Activated CD4-positive, alpha-beta T cell treated with anti-CD3 and anti-CD28 coated beads for 36 hours (primary cell): ENCODE results near the gene SERTAD4. TPM values are rescaled to one million over a fixed set of nuclear protein-coding genes. Genes with fewer than 3 reads are reported as not detected.
A peak's percentile ranks its signal among the peaks of the same experiment; 100 is the strongest.

ENCODE experiments used
- ATAC-seq: fragments of 200-7000 bp; cut with Tn5 transposase; one replicate; pipeline ENCODE4 v1.10.0; 2021; ENCODE audit warnings: mild to moderate bottlenecking, moderate library complexity
- CTCF ChIA-PET: fragments of 350-600 bp; sonication (Branson Sonifier 250); formaldehyde crosslinking; loops from one replicate; lab custom pipeline; 2021; ENCODE audit warnings: antibody characterized with exemption; lab: Charles Lee
- POLR2A ChIA-PET: fragments of 350-600 bp; sonication (Branson Sonifier 250); formaldehyde crosslinking; loops from one replicate; lab custom pipeline; 2021; ENCODE audit warnings: antibody characterized with exemption, inconsistent platforms; lab: Charles Lee
- DNase-seq: peaks from one replicate; pipeline ENCODE4 v3.0.0-alpha.2; 2020
- H3K27ac Mint-ChIP-seq: one replicate; pipeline ENCODE4 v1.8.0; 2021; ENCODE audit warnings: mixed read lengths
- H3K27me3 Mint-ChIP-seq: one replicate; pipeline ENCODE4 v1.8.0; 2021; ENCODE audit warnings: mixed read lengths
- H3K36me3 Mint-ChIP-seq: one replicate; pipeline ENCODE4 v1.8.0; 2021; ENCODE audit warnings: low read depth, mixed read lengths
- H3K4me1 Mint-ChIP-seq: one replicate; pipeline ENCODE4 v1.8.0; 2021; ENCODE audit warnings: mixed read lengths
- H3K4me3 Mint-ChIP-seq: one replicate; pipeline ENCODE4 v1.8.0; 2021; ENCODE audit warnings: mild to moderate bottlenecking, moderate library complexity, mixed read lengths
- H3K9me3 Mint-ChIP-seq: one replicate; pipeline ENCODE4 v1.8.0; 2021; ENCODE audit warnings: low read depth, mixed read lengths
- intact Hi-C, 2 experiments: fragments of 100-400 bp; cut with DNase I in 1 of 2; cut with micrococcal nuclease in 1 of 2; formaldehyde crosslinking; loops; one replicate each; pipeline versions ENCODE4 v1.14.2 to v1.15.1; 2022 to 2024; cut with DNase I, micrococcal nuclease
- total RNA-seq, 2 experiments: library from RNA; stranded (reverse); gene quantifications; one replicate each; pipeline ENCODE4 v1.2.3, GENCODE V29; 2021

The SERTAD4 gene
- total RNA-seq, 2 experiments from 2014 or later, result not detected

GRCh38 chr1:210234329-210234757, 1.7 kb downstream of the SERTAD4 start:
- DNase-seq, result no peak
- Mint-ChIP-seq H3K4me3 (no peak overlapping the region), H3K9me3 (no peaks in the 10 kb centered on the region), H3K36me3 (no peaks in the 10 kb centered on the region), H3K4me1 (peaks cover 10% of the 10 kb centered on the region), H3K27me3 (peaks cover 57% of the 10 kb centered on the region), H3K27ac (no peak overlapping the region)
- intact Hi-C loops, result no loop called here
- CTCF ChIA-PET, result no interaction called here
- no peak for ATAC-seq
- POLR2A ChIA-PET, result no interaction called here

GRCh38 chr1:210235363-210236053, 2.9 kb downstream of the SERTAD4 start:
- H3K27me3 Mint-ChIP-seq, result peaks cover 61% of the 10 kb centered on the region
- intact Hi-C loops, result loop anchor here in 1 of 2 experiments (5.0 kb wide), 1 partner anchor 167 kb away; no protein-coding TSS in a partner anchor
- ATAC-seq, result no peak
- no peak overlapping the region for H3K4me3 Mint-ChIP-seq
- no peak for DNase-seq
- POLR2A ChIA-PET, result no interaction called here
- CTCF ChIA-PET, result no interaction called here
- H3K9me3 Mint-ChIP-seq, result no peaks in the 10 kb centered on the region
- H3K27ac Mint-ChIP-seq, result no peak overlapping the region
- H3K36me3 Mint-ChIP-seq, result no peaks in the 10 kb centered on the region
- peaks cover 10% of the 10 kb centered on the region for H3K4me1 Mint-ChIP-seq

DNA sequence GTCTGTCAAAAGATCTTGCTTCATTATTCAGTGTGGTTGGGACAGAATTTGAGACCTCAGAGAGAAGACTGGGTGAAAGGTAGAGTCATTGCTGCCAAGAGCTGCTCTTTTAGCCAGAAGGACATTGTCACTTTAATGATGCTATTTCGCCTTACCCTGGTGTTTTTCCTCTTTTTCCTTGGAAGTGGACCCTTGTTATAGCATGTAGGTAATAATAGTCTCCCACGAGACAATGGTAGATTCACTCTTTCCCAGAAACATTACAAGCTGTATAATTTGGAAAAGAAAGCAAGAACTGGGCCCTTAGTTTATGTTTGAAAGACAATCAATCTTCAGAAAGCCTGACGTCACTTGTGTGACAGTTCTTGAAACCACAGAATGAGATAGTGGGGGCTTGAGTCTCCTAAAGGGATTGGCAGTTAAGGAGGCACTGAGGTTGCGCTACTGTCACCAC, 3.8 kb downstream of the SERTAD4 start:
- no peaks in the 10 kb centered on the region for H3K9me3 Mint-ChIP-seq
- POLR2A ChIA-PET, result no interaction called here
- CTCF ChIA-PET, result no interaction called here
- H3K4me3 Mint-ChIP-seq, result no peak overlapping the region
- no peak overlapping the region for H3K27ac Mint-ChIP-seq
- intact Hi-C loops, result loop anchor here in 1 of 2 experiments (5.0 kb wide), 1 partner anchor 166 kb away; no protein-coding TSS in a partner anchor
- H3K27me3 Mint-ChIP-seq, result peaks cover 64% of the 10 kb centered on the region
- ATAC-seq (no peak), DNase-seq (no peak)
- H3K4me1 Mint-ChIP-seq, result peaks cover 10% of the 10 kb centered on the region
- no peaks in the 10 kb centered on the region for H3K36me3 Mint-ChIP-seq

- ATAC-seq (no peak), DNase-seq (no peak)
- Mint-ChIP-seq H3K27ac (no peak overlapping the region), H3K4me3 (no peak overlapping the region), H3K9me3 (no peaks in the 10 kb centered on the region), H3K27me3 (peaks cover 63% of the 10 kb centered on the region), H3K4me1 (peaks cover 9% of the 10 kb centered on the region), H3K36me3 (no peaks in the 10 kb centered on the region)
- intact Hi-C loops, result loop anchor here in 1 of 2 experiments (5.0 kb wide), 1 partner anchor 165 kb away; no protein-coding TSS in a partner anchor
- POLR2A ChIA-PET, result no interaction called here
- CTCF ChIA-PET, result interaction anchor here (0.6 to 0.9 kb wide), 2 partner anchors 9 to 22 kb away, joined by 3 to 4 read pairs; no protein-coding TSS in a partner anchor
Measured at GRCh38 chr1:210236840-210237409, 4.3 kb downstream of the SERTAD4 start.

- CTCF ChIA-PET, result interaction anchor here (0.9 kb wide), 1 partner anchor 9 kb away, joined by 4 read pairs; no protein-coding TSS in a partner anchor
- intact Hi-C loops, result loop anchor here in 1 of 2 experiments (5.0 kb wide), 1 partner anchor 165 kb away; no protein-coding TSS in a partner anchor
Measured at GRCh38 chr1:210237479-210237878, 4.9 kb downstream of the SERTAD4 start.

GRCh38 chr1:210237981-210238380, 5.4 kb downstream of the SERTAD4 start:
- no peak for ATAC-seq
- H3K9me3 Mint-ChIP-seq, result no peaks in the 10 kb centered on the region
- peaks cover 63% of the 10 kb centered on the region for H3K27me3 Mint-ChIP-seq
- peaks cover 6% of the 10 kb centered on the region for H3K4me1 Mint-ChIP-seq
- H3K36me3 Mint-ChIP-seq, result no peaks in the 10 kb centered on the region
- no peak overlapping the region for H3K4me3 Mint-ChIP-seq
- intact Hi-C loops, result loop anchor here in 1 of 2 experiments (5.0 kb wide), 1 partner anchor 164 kb away; no protein-coding TSS in a partner anchor
- no peak for DNase-seq
- H3K27ac Mint-ChIP-seq, result no peak overlapping the region
- POLR2A ChIA-PET, result no interaction called here
- CTCF ChIA-PET, result no interaction called here

More at GRCh38 chr1:210237479-210237878, 4.9 kb downstream of the SERTAD4 start:
- ATAC-seq, result no peak
- POLR2A ChIA-PET, result no interaction called here
- Mint-ChIP-seq H3K4me1 (peaks cover 6% of the 10 kb centered on the region), H3K27ac (no peak overlapping the region), H3K4me3 (no peak overlapping the region), H3K36me3 (no peaks in the 10 kb centered on the region), H3K27me3 (peaks cover 62% of the 10 kb centered on the region), H3K9me3 (no peaks in the 10 kb centered on the region)
- no peak for DNase-seq

- ChIA-PET CTCF (interaction anchor here (0.6 to 0.7 kb wide), 2 partner anchors 167 to 895 kb away, joined by 4 read pairs; partner anchors contain the start of gene KCNH1), POLR2A (no interaction called here)
- Mint-ChIP-seq H3K4me3 (no peak overlapping the region), H3K27me3 (peaks cover 63% of the 10 kb centered on the region), H3K9me3 (no peaks in the 10 kb centered on the region), H3K4me1 (peaks cover under 1% of the 10 kb centered on the region), H3K36me3 (no peaks in the 10 kb centered on the region), H3K27ac (no peak overlapping the region)
- DNase-seq, result no peak
- ATAC-seq, result no peak
- intact Hi-C loops, result loop anchor here in 1 of 2 experiments (5.0 kb wide), 1 partner anchor 163 kb away; no protein-coding TSS in a partner anchor
Measured at GRCh38 chr1:210239349-210240111, 6.9 kb downstream of the SERTAD4 start.

GRCh38 chr1:210241121-210241520, 8.5 kb downstream of the SERTAD4 start:
- Mint-ChIP-seq H3K36me3 (no peaks in the 10 kb centered on the region), H3K4me3 (no peak overlapping the region), H3K27me3 (peaks cover 60% of the 10 kb centered on the region), H3K9me3 (no peaks in the 10 kb centered on the region), H3K27ac (no peak overlapping the region), H3K4me1 (peaks cover under 1% of the 10 kb centered on the region)
- ATAC-seq (no peak), DNase-seq (no peak)
- intact Hi-C loops, result no loop called here
- POLR2A ChIA-PET, result no interaction called here
- CTCF ChIA-PET, result no interaction called here

DNA sequence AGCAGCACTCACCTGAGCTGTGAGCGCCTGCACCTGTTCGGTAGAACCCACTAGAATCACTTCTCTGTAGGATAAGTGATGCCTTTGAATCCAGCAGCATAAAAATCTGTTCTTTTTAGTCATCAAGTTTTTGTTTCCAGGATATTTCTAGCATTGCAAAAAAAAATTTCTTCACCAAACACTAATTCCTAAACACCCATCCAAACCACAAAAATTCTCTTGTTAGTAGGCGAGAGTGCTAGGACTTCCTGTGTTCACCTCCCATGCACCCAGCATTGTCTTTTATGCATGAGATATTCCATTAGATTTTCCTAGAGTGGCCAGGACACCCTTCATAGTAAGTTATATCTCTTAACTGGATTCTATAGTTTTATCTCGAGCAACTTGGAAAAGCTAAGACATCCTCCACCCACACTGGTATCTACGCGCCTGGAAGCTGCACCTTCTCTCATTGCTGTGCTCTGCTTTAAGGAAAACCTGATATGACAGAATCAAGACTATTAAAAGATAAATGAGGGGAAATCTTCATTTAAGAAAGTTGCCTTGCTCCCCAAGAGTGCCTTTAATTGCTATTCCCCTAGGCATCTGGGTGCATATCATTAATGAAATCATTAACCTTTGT, 12.3 kb downstream of the SERTAD4 start:
- POLR2A ChIA-PET, result interaction anchor here (0.6 kb wide), 1 partner anchor 374 kb away, joined by 3 read pairs; no protein-coding TSS in a partner anchor
- intact Hi-C loops, result no loop called here
- DNase-seq (no peak), ATAC-seq (no peak)
- Mint-ChIP-seq H3K9me3 (no peaks in the 10 kb centered on the region), H3K36me3 (no peaks in the 10 kb centered on the region), H3K27me3 (peaks cover 60% of the 10 kb centered on the region), H3K4me3 (no peak overlapping the region), H3K27ac (no peak overlapping the region), H3K4me1 (peaks cover 12% of the 10 kb centered on the region)
- CTCF ChIA-PET, result interaction anchor here (0.6 kb wide), 1 partner anchor 96 kb away, joined by 3 read pairs; no protein-coding TSS in a partner anchor

- no peaks in the 10 kb centered on the region for H3K36me3 Mint-ChIP-seq
- peaks cover 20% of the 10 kb centered on the region for H3K4me1 Mint-ChIP-seq
- peaks cover 54% of the 10 kb centered on the region for H3K27me3 Mint-ChIP-seq
- ATAC-seq (peak; percentile 76), DNase-seq (peak; percentile 16)
- H3K4me3 Mint-ChIP-seq, result no peak overlapping the region
- no peaks in the 10 kb centered on the region for H3K9me3 Mint-ChIP-seq
- ChIA-PET CTCF (interaction anchor here (1.2 kb wide), 1 partner anchor 9 kb away, joined by 4 read pairs; no protein-coding TSS in a partner anchor), POLR2A (interaction anchor here (0.7 to 1.0 kb wide), 2 partner anchors 87 to 128 kb away, joined by 3 read pairs; no protein-coding TSS in a partner anchor)
- no peak overlapping the region for H3K27ac Mint-ChIP-seq
- intact Hi-C loops, result no loop called here
Measured at GRCh38 chr1:210246447-210246846, 13.9 kb downstream of the SERTAD4 start.
